ENCODE results near the gene WASF3.

DNA sequence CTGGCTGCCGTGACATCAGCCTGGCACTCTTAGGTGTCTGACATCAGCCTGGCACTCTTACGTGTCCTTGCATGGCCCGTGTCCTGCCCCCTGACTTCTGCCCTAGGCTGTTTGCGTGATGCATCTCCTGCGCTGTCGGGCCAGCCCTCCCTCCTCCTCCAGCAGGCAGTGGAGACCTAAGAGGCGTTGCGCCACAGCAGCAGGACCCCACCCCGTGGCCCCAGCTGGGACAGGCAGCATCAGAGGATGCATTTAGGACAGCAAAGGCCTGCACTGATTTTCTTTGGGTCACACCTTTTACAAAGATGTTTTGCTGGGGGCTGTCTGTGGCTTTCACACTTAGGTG lies 137.8 kb downstream of the WASF3 start:
- TF ChIP-seq POLR2AphosphoS5 (IDR thresholded peaks at IDR 0.05), result no peak
- TF ChIP-seq, protein P1, sequence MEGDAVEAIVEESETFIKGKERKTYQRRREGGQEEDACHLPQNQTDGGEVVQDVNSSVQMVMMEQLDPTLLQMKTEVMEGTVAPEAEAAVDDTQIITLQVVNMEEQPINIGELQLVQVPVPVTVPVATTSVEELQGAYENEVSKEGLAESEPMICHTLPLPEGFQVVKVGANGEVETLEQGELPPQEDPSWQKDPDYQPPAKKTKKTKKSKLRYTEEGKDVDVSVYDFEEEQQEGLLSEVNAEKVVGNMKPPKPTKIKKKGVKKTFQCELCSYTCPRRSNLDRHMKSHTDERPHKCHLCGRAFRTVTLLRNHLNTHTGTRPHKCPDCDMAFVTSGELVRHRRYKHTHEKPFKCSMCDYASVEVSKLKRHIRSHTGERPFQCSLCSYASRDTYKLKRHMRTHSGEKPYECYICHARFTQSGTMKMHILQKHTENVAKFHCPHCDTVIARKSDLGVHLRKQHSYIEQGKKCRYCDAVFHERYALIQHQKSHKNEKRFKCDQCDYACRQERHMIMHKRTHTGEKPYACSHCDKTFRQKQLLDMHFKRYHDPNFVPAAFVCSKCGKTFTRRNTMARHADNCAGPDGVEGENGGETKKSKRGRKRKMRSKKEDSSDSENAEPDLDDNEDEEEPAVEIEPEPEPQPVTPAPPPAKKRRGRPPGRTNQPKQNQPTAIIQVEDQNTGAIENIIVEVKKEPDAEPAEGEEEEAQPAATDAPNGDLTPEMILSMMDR (IDR thresholded peaks at IDR 0.05 in 8 of 11, conservative IDR thresholded peaks at IDR 0.05 in 3 of 11), result no peak

Data from spleen (tissue), 7 donors.